HG03095 (cell line): Measurements from ENCODE around the gene DIRAS3.
"Not testable (repeated sequence)": the region's sequence is repeated elsewhere in the genome, so short reads cannot be mapped to it uniquely, and the experiment has no call there.

ENCODE experiments used
- ATAC-seq: cut with Tn5 transposase; IDR thresholded peaks from one replicate; pipeline ENCODE4 v1.9.1; 2021; ENCODE audit warnings: moderate library complexity; ENCODE audit not compliant: unreplicated experiment

DIRAS3 gene

GRCh38 chr1:68049941-68050878, at the start of gene DIRAS3:
Gene DIRAS3, minus strand, starts transcription at chr1:68050627. Its CDS starts 3,330 bp downstream, at chr1:68047297.
- ATAC-seq, result no peak

- ATAC-seq, result no peak
Measured at GRCh38 chr1:68093737-68094136, 43.3 kb upstream of the DIRAS3 start.

- no peak for ATAC-seq
Measured at GRCh38 chr1:68087184-68087583, 36.8 kb upstream of the DIRAS3 start.

- ATAC-seq, result no peak
Measured at GRCh38 chr1:68085752-68086151, 35.3 kb upstream of the DIRAS3 start.

GRCh38 chr1:68083686-68084085, 33.3 kb upstream of the DIRAS3 start:
- no peak for ATAC-seq

GRCh38 chr1:68081775-68082283, 31.4 kb upstream of the DIRAS3 start:
- ATAC-seq, result no peak

- no peak for ATAC-seq
Measured at GRCh38 chr1:68078647-68079046, 28.2 kb upstream of the DIRAS3 start.

- ATAC-seq, result no peak
Measured at GRCh38 chr1:68074472-68074871, 24.0 kb upstream of the DIRAS3 start.

- no peak for ATAC-seq
Measured at GRCh38 chr1:68065766-68066165, 15.3 kb upstream of the DIRAS3 start.

GRCh38 chr1:68058053-68058452, 7.6 kb upstream of the DIRAS3 start:
- ATAC-seq, result not testable (repeated sequence)

- ATAC-seq, result no peak
Measured at GRCh38 chr1:68057564-68057963, 7.1 kb upstream of the DIRAS3 start.

GRCh38 chr1:68057050-68057449, 6.6 kb upstream of the DIRAS3 start:
- ATAC-seq, result no peak

GRCh38 chr1:68051475-68051874, 1.0 kb upstream of the DIRAS3 start:
- no peak for ATAC-seq

- no peak for ATAC-seq
Measured at GRCh38 chr1:68047659-68048026, 2.8 kb downstream of the DIRAS3 start.

- ATAC-seq, result no peak
Measured at GRCh38 chr1:68046885-68047658, 3.4 kb downstream of the DIRAS3 start.

GRCh38 chr1:68046423-68046822, 4.0 kb downstream of the DIRAS3 start:
- no peak for ATAC-seq

GRCh38 chr1:68045511-68046180, 4.8 kb downstream of the DIRAS3 start:
- ATAC-seq, result no peak

- ATAC-seq, result no peak
Measured at GRCh38 chr1:68043443-68044090, 6.9 kb downstream of the DIRAS3 start.

GRCh38 chr1:68036946-68037345, 13.5 kb downstream of the DIRAS3 start:
- ATAC-seq, result no peak

- no peak for ATAC-seq
Measured at GRCh38 chr1:68029444-68029843, 21.0 kb downstream of the DIRAS3 start.

GRCh38 chr1:68028566-68028965, 21.9 kb downstream of the DIRAS3 start:
- ATAC-seq, result no peak
